KMS-11 (cell line): ENCODE measurements around the gene TANC2.

Experiments used
- H2AFZ ChIP-seq: fragments of 200-600 bp; sonication (generic); 2 replicates; pipeline ENCODE4 v1.6.1; 2016; ENCODE audit warnings: antibody characterized with exemption, mixed run types, low read depth
- H3K27ac ChIP-seq: fragments of 200-600 bp; sonication (generic); 2 replicates; pipeline ENCODE4 v1.6.1; 2016; ENCODE audit warnings: mild to moderate bottlenecking, mixed run types
- H3K27me3 ChIP-seq: fragments of 200-600 bp; sonication (generic); 2 replicates; pipeline ENCODE4 v1.6.1; 2017; ENCODE audit warnings: mild to moderate bottlenecking, low read depth, mixed run types, moderate library complexity; ENCODE audit not compliant: insufficient read depth
- H3K36me3 ChIP-seq: fragments of 200-600 bp; sonication (generic); 2 replicates; pipeline ENCODE4 v1.6.1; 2017; ENCODE audit warnings: mild to moderate bottlenecking, mixed run types; ENCODE audit not compliant: insufficient read depth
- H3K4me1 ChIP-seq: fragments of 200-600 bp; sonication (generic); 2 replicates; pipeline ENCODE4 v1.6.1; 2016; ENCODE audit warnings: mild to moderate bottlenecking, low read depth, mixed run types; ENCODE audit not compliant: poor library complexity, severe bottlenecking
- H3K4me2 ChIP-seq: fragments of 200-600 bp; sonication (generic); 2 replicates; pipeline ENCODE4 v1.7.0; 2016; ENCODE audit warnings: mild to moderate bottlenecking, mixed run types
- H3K4me3 ChIP-seq: fragments of 200-600 bp; sonication (generic); IDR thresholded peaks from 2 replicates; pipeline ENCODE4 v1.6.1; 2017; ENCODE audit warnings: low read depth, low read length, mixed read lengths; ENCODE audit not compliant: insufficient read depth
- H3K79me2 ChIP-seq: fragments of 200-600 bp; sonication (generic); 2 replicates; pipeline ENCODE4 v1.6.1; 2016; ENCODE audit warnings: low read depth, mixed run types; ENCODE audit not compliant: insufficient read depth
- H3K9ac ChIP-seq: fragments of 200-600 bp; sonication (generic); 2 replicates; pipeline ENCODE4 v1.6.1; 2016; ENCODE audit warnings: mild to moderate bottlenecking, mixed run types
- H4K20me1 ChIP-seq: fragments of 200-600 bp; sonication (generic); 2 replicates; pipeline ENCODE4 v1.6.1; 2016; ENCODE audit warnings: mild to moderate bottlenecking, mixed run types; ENCODE audit not compliant: insufficient read depth
- CTCF ChIP-seq: fragments of 200-600 bp; sonication (generic); conservative IDR thresholded peaks from 2 replicates; pipeline ENCODE4 v1.6.1; 2017; ENCODE audit warnings: low read depth, mild to moderate bottlenecking, antibody characterized with exemption, low read length, moderate library complexity, mixed read lengths

The TANC2 gene

DNA sequence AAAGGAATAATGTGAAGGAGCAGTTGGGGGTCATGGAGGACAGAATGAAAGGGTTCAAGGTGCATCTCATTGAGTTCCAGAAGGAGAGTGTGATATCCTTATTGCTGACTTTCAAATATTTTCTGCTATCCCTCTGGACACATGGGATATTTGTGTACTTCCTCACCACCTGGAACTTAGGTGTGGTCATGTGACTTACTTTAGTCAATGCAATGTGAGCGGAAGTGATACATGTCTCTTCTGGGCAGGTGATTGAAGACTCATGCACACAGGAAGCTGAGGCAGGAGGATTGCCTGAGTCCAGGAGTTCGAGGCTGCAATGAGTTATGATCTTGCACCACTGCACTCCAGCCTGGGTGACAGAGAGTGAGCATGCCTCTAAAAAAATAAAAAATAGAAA is 36.7 kb upstream of the TANC2 start:
- H3K4me2 ChIP-seq = no peak overlapping the region
- H3K4me1 ChIP-seq = no peaks in the 10 kb centered on the region
- no peaks in the 10 kb centered on the region for H3K79me2 ChIP-seq
- no peaks in the 10 kb centered on the region for H3K36me3 ChIP-seq
- no peak overlapping the region for H3K9ac ChIP-seq
- H3K27ac ChIP-seq = no peak overlapping the region
- H2AFZ ChIP-seq = no peak overlapping the region
- H4K20me1 ChIP-seq = no peaks in the 10 kb centered on the region
- no peaks in the 10 kb centered on the region for H3K27me3 ChIP-seq
- no peak overlapping the region for H3K4me3 ChIP-seq
- no peak for TF ChIP-seq CTCF

DNA sequence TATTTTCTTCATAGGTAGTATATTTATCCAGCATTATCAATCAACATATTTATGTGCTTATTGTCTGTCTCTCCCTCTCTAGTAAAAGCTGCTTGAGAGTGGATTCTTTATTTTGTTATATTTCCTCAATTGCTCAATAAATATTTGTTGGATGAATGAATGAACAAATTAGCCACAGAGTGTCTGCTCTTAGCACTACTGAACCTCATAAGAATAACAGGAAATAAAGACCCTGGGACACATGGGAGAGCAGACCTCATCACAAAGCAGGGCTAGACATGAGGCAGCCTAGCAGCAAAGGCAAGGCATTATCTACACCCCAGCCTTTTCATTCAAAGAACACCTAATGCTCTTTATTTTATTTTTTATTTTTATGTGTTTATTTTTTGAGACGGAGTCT is 34.9 kb upstream of the TANC2 start:
- H3K36me3 ChIP-seq = no peaks in the 10 kb centered on the region
- no peak for TF ChIP-seq CTCF
- no peaks in the 10 kb centered on the region for H3K27me3 ChIP-seq
- H3K27ac ChIP-seq = no peak overlapping the region
- no peaks in the 10 kb centered on the region for H3K79me2 ChIP-seq
- no peak overlapping the region for H3K4me3 ChIP-seq
- H3K4me2 ChIP-seq = no peak overlapping the region
- no peaks in the 10 kb centered on the region for H4K20me1 ChIP-seq
- H2AFZ ChIP-seq = no peak overlapping the region
- no peaks in the 10 kb centered on the region for H3K4me1 ChIP-seq
- no peak overlapping the region for H3K9ac ChIP-seq

DNA sequence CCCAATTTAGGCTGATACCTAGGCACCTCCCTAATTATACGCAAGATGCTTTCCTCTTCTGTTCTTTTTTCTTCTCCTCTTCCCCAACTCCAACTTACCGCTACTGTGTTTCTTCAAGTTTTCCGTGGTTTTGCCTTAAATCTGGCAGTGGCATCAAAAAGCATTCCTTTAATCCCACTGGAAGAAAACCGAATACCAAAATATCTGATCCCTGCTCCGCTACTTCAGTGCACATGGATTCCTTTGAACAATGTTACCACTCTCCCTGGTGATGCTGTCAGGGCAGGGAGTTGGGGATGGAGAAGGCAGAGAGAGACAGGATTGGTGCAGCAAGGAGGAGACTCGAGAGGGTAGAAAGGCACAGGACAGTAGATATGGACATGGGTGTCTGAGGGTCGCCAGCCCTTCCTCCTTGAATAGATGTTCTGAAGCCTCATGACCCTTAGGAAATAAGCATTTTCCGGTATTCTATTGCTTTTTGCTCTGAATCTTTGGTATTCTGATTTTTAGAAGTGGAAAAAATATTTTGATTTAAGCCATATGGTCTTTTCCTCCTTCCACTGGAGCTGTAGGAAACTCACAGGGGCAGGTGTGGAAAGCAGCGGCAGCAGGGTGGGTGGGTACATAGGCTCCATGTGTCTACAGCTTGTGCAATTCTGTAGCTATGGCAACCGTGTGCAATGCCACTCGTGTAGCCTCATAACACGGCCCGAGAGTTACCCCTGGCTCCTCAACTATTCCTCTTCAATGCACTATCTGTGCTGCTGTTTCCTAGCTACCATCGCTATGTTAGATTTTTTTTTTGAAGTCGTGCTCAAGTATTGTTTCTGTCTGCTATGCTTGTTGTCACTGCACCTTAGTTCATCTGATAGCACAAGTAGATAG is 32.3 kb upstream of the TANC2 start:
- H2AFZ ChIP-seq = no peak overlapping the region
- no peak for TF ChIP-seq CTCF
- no peaks in the 10 kb centered on the region for H3K27me3 ChIP-seq
- no peak overlapping the region for H3K4me3 ChIP-seq
- no peak overlapping the region for H3K27ac ChIP-seq
- H3K4me2 ChIP-seq = no peak overlapping the region
- no peak overlapping the region for H3K9ac ChIP-seq
- no peaks in the 10 kb centered on the region for H3K79me2 ChIP-seq
- H4K20me1 ChIP-seq = no peaks in the 10 kb centered on the region
- no peaks in the 10 kb centered on the region for H3K4me1 ChIP-seq
- H3K36me3 ChIP-seq = no peaks in the 10 kb centered on the region

DNA sequence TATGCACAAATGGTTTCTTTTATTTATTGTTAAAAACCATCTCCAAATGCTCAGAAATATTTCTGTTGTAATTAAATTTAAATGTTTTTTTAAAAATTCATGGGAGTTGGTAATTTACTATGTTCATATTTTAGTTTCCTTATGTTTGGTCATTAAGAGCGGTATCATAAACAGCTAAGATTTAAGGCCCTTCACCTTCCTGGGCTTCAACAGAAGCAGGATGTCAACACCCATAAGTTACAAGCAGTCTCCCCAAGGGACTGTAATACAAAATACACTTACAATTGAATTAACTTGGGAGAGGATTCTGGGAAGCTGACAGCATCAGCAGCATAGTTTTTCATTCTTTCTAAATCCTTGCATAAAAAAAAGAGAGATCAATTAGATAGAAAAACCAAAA is 30.9 kb upstream of the TANC2 start:
- Histone ChIP-seq H3K79me2 (no peaks in the 10 kb centered on the region), H3K27ac (no peak overlapping the region), H3K9ac (no peak overlapping the region), H3K4me2 (no peak overlapping the region), H4K20me1 (no peaks in the 10 kb centered on the region), H3K36me3 (no peaks in the 10 kb centered on the region), H3K4me1 (no peaks in the 10 kb centered on the region), H2AFZ (no peak overlapping the region), H3K4me3 (no peak overlapping the region), H3K27me3 (no peaks in the 10 kb centered on the region)
- no peak for TF ChIP-seq CTCF
